ENCODE data around the gene GRK5. TPM values are rescaled to one million over a fixed set of nuclear protein-coding genes. Genes with fewer than 3 reads are reported as not detected.

The GRK5 gene
- total and polyA plus RNA-seq, 9 of the 15 experiments (the other 6 are each of a cell fraction or from before 2014, with no cell fraction given), result 0.46 to 0.83 (median 0.67) TPM; not detected in 2

GRCh38 chr10:119198438-119198837 lies 8.9 kb upstream of the GRK5 start (continued):
- TF ChIP-seq CTCF (IDR thresholded peaks at IDR 0.05 in 2 of 3, conservative IDR thresholded peaks at IDR 0.05 in 1 of 3; ENCODE audit: insufficient read depth in 2 of 3, low read depth in 1 of 3, low read length in 3 of 3) (peak; percentile 57 to 68 (median 66)), RAD21 (CRISPR knock-in tag; conservative IDR thresholded peaks at IDR 0.05 in 1 of 2, IDR thresholded peaks at IDR 0.05 in 1 of 2) (peak; percentile 41 to 64; a peak in 3 of 4 replicates)

- H3K36me3 ChIP-seq (ENCODE audit: control insufficient read depth, insufficient read depth, low read length), result no peaks in the 10 kb centered on the region
- CTCF ChIA-PET (ENCODE audit: low intra/inter-chr PET ratio), result interaction anchor here (0.6 to 4.4 kb wide), 5 partner anchors 218 to 396 kb away, joined by 3 to 21 read pairs (median 3); no protein-coding TSS in a partner anchor
- DNase-seq (ENCODE audit: extremely low read depth in 1 of 4, low spot score in 3 of 4) (peak; percentile 18 to 75 (median 38)), FAIRE-seq (peak; percentile 89), ATAC-seq (peak; percentile 94)
- no peak overlapping the region for H3K4me3 ChIP-seq
- H3K9me3 ChIP-seq (replicated peaks; ENCODE audit: control insufficient read depth, insufficient read depth, low read depth, low read length), result no peaks in the 10 kb centered on the region
- H3K79me2 ChIP-seq (ENCODE audit: control insufficient read depth, insufficient read depth, low read length), result no peaks in the 10 kb centered on the region
- H3K4me1 ChIP-seq (replicated peaks in 1 of 2; ENCODE audit: control insufficient read depth in 2 of 2, insufficient read depth in 2 of 2, low read length in 2 of 2), result peaks cover 0 to 9% of the 10 kb centered on the region in 2 experiments; a peak in 2 of 5 replicates
- no peak overlapping the region for H3K27ac ChIP-seq (ENCODE audit: extremely low read depth, low read depth, low read length)
- peak overlapping the region; percentile 26; the same call in 1 of the 2 replicates for H3K4me2 ChIP-seq (ENCODE audit: insufficient read depth, low read length)
- no peaks in the 10 kb centered on the region for H3K9me1 ChIP-seq (ENCODE audit: control insufficient read depth, insufficient read depth, low read length)
- WGBS (ENCODE audit: insufficient coverage, low coverage, missing lambda C conversion rate), result 24% methylated on average over 9 of the region's 9 CpGs
- no TSS peak for BruUV-seq (replicated peaks)
- in situ Hi-C loops (cut with MboI), result no loop called here
- H3K9ac ChIP-seq (ENCODE audit: insufficient read depth in 1 of 2, low read depth in 2 of 2, low read length in 2 of 2), result no peak overlapping the region
- 0 out of 2 replicates have a peak overlapping the region, but pooled peaks have one; percentile 0 for H2AFZ ChIP-seq (ENCODE audit: low read depth, low read length)
- intact Hi-C loops (cut with micrococcal nuclease), result loop anchor here (2.0 to 5.0 kb wide), 4 partner anchors 61 to 403 kb away; no protein-coding TSS in a partner anchor
- POLR2A ChIA-PET, result interaction anchor here (0.7 to 0.9 kb wide), 3 partner anchors 9 to 119 kb away, joined by 3 read pairs; partner anchors contain the start of gene EIF3A
- H3K27me3 ChIP-seq (ENCODE audit: control insufficient read depth in 2 of 2, insufficient read depth in 2 of 2, low read length in 2 of 2), result no peaks in the 10 kb centered on the region
- no peaks in the 10 kb centered on the region for H4K20me1 ChIP-seq (replicated peaks; ENCODE audit: control insufficient read depth, insufficient read depth, low read length)
- TF ChIP-seq RB1 (IDR thresholded peaks at IDR 0.05; ENCODE audit: low read depth) (0 out of 2 replicates have a peak, but pooled peaks have one; percentile 9), SMC3 (conservative IDR thresholded peaks at IDR 0.05; ENCODE audit: insufficient read depth, low read depth, low read length) (peak; percentile 64), HNRNPLL (IDR thresholded peaks at IDR 0.05; ENCODE audit: low read depth, low read length, poor library complexity, severe bottlenecking) (peak; percentile 55), STAG1 (CRISPR knock-in tag; IDR thresholded peaks at IDR 0.05; ENCODE audit: borderline replicate concordance) (peak; percentile 82; the same call in 1 of the 2 replicates), ZNF76 (CRISPR knock-in tag; IDR thresholded peaks at IDR 0.05; ENCODE audit: borderline replicate concordance) (no peak), RAD21 (CRISPR knock-in tag; conservative IDR thresholded peaks at IDR 0.05 in 1 of 2, IDR thresholded peaks at IDR 0.05 in 1 of 2) (peak; percentile 85 to 88), CTCF (IDR thresholded peaks at IDR 0.05 in 2 of 3, conservative IDR thresholded peaks at IDR 0.05 in 1 of 3; ENCODE audit: insufficient read depth in 2 of 3, low read depth in 1 of 3, low read length in 3 of 3) (peak; percentile 76 to 82 (median 78))
These were observed 8.0 kb upstream of the GRK5 start for GRCh38 chr10:119199231-119199992.

All from K562 (cell line).